GM19324 (cell line): Measurements from ENCODE around the gene HACE1.
"Not testable (repeated sequence)": the region's sequence is repeated elsewhere in the genome, so short reads cannot be mapped to it uniquely, and the experiment has no call there.

Experiments
- ATAC-seq: cut with Tn5 transposase; IDR thresholded peaks from one replicate; pipeline ENCODE4 v1.9.1; 2021; ENCODE audit warnings: mild to moderate bottlenecking, moderate library complexity; ENCODE audit not compliant: unreplicated experiment, low FRiP score

The HACE1 gene

GRCh38 chr6:104829183-104829958, 30.3 kb downstream of the HACE1 start:
- ATAC-seq: no peak

- ATAC-seq: no peak
These were observed 31.2 kb downstream of the HACE1 start for GRCh38 chr6:104828478-104828877.

- ATAC-seq: not testable (repeated sequence)
These were observed 38.9 kb downstream of the HACE1 start for GRCh38 chr6:104820820-104821219.

- no peak for ATAC-seq
These were observed 43.6 kb downstream of the HACE1 start for GRCh38 chr6:104816125-104816524.

- ATAC-seq: no peak
These were observed 45.0 kb downstream of the HACE1 start for GRCh38 chr6:104814743-104815142.

GRCh38 chr6:104813552-104813951, 46.2 kb downstream of the HACE1 start:
- no peak for ATAC-seq

GRCh38 chr6:104809116-104809515, 50.6 kb downstream of the HACE1 start:
- no peak for ATAC-seq

- ATAC-seq: not testable (repeated sequence)
These were observed 54.4 kb downstream of the HACE1 start for GRCh38 chr6:104805335-104805734.

- no peak for ATAC-seq
These were observed 60.5 kb downstream of the HACE1 start for GRCh38 chr6:104799134-104799657.

GRCh38 chr6:104796031-104796785, 63.5 kb downstream of the HACE1 start:
- ATAC-seq: no peak

GRCh38 chr6:104795363-104795762, 64.4 kb downstream of the HACE1 start:
- no peak for ATAC-seq

GRCh38 chr6:104789770-104790190, 69.9 kb downstream of the HACE1 start:
- ATAC-seq: peak; percentile 80

GRCh38 chr6:104788400-104788799, 71.3 kb downstream of the HACE1 start:
- ATAC-seq: no peak

GRCh38 chr6:104787305-104787704, 72.4 kb downstream of the HACE1 start:
- no peak for ATAC-seq

GRCh38 chr6:104784884-104785283, 74.8 kb downstream of the HACE1 start:
- ATAC-seq: no peak

GRCh38 chr6:104771258-104771832, 88.4 kb downstream of the HACE1 start:
- no peak for ATAC-seq

- no peak for ATAC-seq
These were observed 90.8 kb downstream of the HACE1 start for GRCh38 chr6:104768906-104769305.

GRCh38 chr6:104766595-104766994, 93.1 kb downstream of the HACE1 start:
- no peak for ATAC-seq

GRCh38 chr6:104754788-104755409, 104.8 kb downstream of the HACE1 start:
- ATAC-seq: no peak

- no peak for ATAC-seq
These were observed 106.5 kb downstream of the HACE1 start for GRCh38 chr6:104753251-104753650.

- ATAC-seq: no peak
These were observed 109.3 kb downstream of the HACE1 start for GRCh38 chr6:104750449-104750848.
